AG04450 (cell line): ENCODE results near the gene GOLPH3. TPM values are rescaled to one million over a fixed set of nuclear protein-coding genes. Genes with fewer than 3 reads are reported as not detected.

Experiments used
- CTCF ChIA-PET: fragments of 300-600, 350-600 bp; formaldehyde crosslinking; extraction: SDS; loops from one replicate; lab custom pipeline; 2022; ENCODE audit warnings: antibody characterized with exemption, inconsistent platforms; lab: Charles Lee
- POLR2A ChIA-PET: fragments of 350-600 bp; formaldehyde crosslinking; extraction: SDS; loops from one replicate; lab custom pipeline; 2021; ENCODE audit warnings: antibody characterized with exemption, inconsistent platforms; lab: Yijun Ruan, JAX
- DNase-seq: peaks from one replicate; pipeline ENCODE4 v3.0.0-alpha.2; 2011; ENCODE audit warnings: low read depth, low spot score
- H3K27ac ChIP-seq: one replicate; pipeline ENCODE4 v1.5.1; 2012; ENCODE audit warnings: low read depth, low read length, control low read depth
- H3K27me3 ChIP-seq: one replicate; pipeline ENCODE4 v1.6.0; 2012; ENCODE audit warnings: low read length; ENCODE audit not compliant: control insufficient read depth, insufficient read depth
- H3K4me3 ChIP-seq: 2 replicates; pipeline ENCODE4 v1.5.1; 2011; ENCODE audit warnings: mild to moderate bottlenecking, low read depth, low read length, control low read depth
- H3K9me3 ChIP-seq: 2 replicates; pipeline ENCODE4 v1.5.1; 2012; ENCODE audit warnings: low read length; ENCODE audit not compliant: control insufficient read depth, insufficient read depth
- CTCF ChIP-seq: IDR thresholded peaks from 2 replicates; pipeline ENCODE4 v1.5.1; 2011; ENCODE audit warnings: low read depth, low read length, control low read depth, inconsistent platforms
- polyA plus RNA-seq: library from polyadenylated mRNA; depleted of rRNA; stranded (reverse); fragments of >200 nt; gene quantifications from 2 replicates; pipeline ENCODE4 v1.2.3, GENCODE V29; 2011

Gene GOLPH3
- polyA plus RNA-seq, 1 experiment: 80.1 TPM

DNA sequence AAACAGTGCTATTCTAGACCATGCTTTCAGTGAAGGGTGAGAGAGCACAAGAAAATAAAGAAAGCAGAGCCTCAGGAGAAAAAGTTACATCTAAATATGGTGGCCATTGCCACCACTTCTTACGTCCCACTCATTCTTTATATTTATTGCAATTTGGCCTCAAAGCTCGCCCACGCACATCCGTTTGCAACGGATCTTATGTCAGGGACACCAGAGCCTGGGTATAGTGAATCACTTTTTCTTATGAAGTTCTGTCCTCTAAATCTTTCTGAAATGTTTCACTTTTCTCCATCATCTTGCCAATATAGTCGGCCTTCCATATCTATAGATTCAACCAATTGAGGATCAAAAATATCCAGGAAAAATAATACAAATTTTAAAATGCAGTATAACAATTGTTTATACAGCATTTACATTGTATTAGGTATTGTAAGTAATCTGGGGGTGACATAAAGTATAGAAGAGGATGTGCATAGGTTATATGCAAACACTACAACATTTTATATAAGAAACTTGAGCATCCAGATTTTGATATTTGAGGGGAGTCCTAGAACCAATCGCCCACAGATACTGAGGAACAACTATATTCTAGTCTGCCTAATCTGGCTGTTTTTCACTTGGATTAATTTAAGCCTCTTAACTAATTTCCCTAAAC is 35.2 kb downstream of the GOLPH3 start:
- no peak for DNase-seq
- no peak overlapping the region for H3K27ac ChIP-seq
- no peak overlapping the region for H3K4me3 ChIP-seq
- no peak for TF ChIP-seq CTCF
- ChIA-PET CTCF (interaction anchor here (0.5 to 1.6 kb wide), 2 partner anchors 28 to 94 kb away, joined by 3 to 9 read pairs; no protein-coding TSS in a partner anchor), POLR2A (no interaction called here)
- H3K27me3 ChIP-seq: no peaks in the 10 kb centered on the region
- no peaks in the 10 kb centered on the region; the same call in 1 of the 2 replicates for H3K9me3 ChIP-seq

DNA sequence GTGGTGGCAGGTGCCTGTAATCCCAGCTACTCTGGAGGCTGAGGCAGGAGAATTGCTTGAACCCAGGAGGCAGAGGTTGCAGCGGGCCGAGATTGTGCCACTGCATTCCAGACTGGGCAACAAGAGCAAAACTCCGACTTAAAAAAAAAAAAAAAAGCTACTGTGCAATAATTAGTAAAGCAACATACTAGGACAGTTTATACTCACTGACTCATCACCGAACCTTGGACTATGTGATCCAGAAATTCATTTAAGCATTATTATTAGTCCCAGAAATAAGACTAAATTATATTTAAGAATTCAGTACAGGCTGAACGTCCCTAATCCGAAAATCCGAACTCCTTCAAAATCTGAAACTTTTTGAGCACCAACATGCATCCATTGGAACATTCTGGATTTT is 37.8 kb downstream of the GOLPH3 start:
- Histone ChIP-seq H3K4me3 (no peak overlapping the region), H3K9me3 (no peaks in the 10 kb centered on the region), H3K27ac (no peak overlapping the region), H3K27me3 (no peaks in the 10 kb centered on the region)
- CTCF ChIA-PET: interaction anchor here (0.6 kb wide), 1 partner anchor 46 kb away, joined by 3 read pairs; no protein-coding TSS in a partner anchor
- POLR2A ChIA-PET: interaction anchor here (0.6 kb wide), 1 partner anchor 458 kb away, joined by 3 read pairs; no protein-coding TSS in a partner anchor
- no peak for TF ChIP-seq CTCF
- DNase-seq: no peak

DNA sequence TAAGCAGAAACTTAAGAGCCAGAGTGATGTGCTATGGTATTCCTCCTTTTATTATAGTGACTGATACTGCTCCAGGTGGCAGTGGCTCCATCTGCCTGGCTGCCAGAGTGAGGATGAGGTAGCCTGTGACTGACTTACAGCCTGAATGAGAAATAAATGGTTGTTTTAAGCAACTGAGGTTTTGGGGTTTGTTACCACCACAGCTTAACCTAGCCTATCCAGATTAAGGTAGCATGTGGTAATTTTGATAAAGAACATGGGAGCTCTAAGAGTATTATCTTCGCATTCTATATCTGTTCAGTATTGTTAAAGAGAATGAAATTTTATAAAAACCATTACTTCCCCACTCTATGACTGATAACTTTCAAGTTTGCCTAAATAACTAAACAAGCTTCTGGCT is 39.0 kb downstream of the GOLPH3 start:
- no peaks in the 10 kb centered on the region for H3K27me3 ChIP-seq
- DNase-seq: no peak
- H3K9me3 ChIP-seq: no peaks in the 10 kb centered on the region
- no peak overlapping the region for H3K4me3 ChIP-seq
- ChIA-PET POLR2A (no interaction called here), CTCF (no interaction called here)
- no peak overlapping the region for H3K27ac ChIP-seq
- no peak for TF ChIP-seq CTCF

DNA sequence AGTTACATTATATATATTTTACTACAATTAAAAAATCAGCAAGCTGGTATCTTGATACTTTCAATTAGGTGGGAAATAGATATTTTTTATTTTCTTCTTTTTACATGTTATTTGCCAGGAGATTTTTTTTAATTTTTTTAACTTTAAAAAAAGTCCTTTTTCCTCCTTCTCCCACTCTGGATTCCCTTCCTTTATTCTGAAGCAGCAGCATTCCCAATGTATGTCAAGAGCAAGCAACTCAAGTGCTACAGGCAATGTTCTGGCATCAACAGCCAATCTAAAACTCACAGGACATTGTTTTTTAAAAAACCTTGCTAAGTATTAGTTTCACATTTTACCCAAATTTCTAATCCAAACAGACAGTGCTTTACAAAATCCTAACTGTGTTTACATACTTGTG is 41.4 kb downstream of the GOLPH3 start:
- DNase-seq: no peak
- TF ChIP-seq CTCF: no peak
- Histone ChIP-seq H3K9me3 (no peaks in the 10 kb centered on the region), H3K4me3 (no peak overlapping the region), H3K27me3 (no peaks in the 10 kb centered on the region), H3K27ac (no peak overlapping the region)
- POLR2A ChIA-PET: interaction anchor here (0.6 kb wide), 1 partner anchor 42 kb away, joined by 3 read pairs; no protein-coding TSS in a partner anchor
- CTCF ChIA-PET: no interaction called here

DNA sequence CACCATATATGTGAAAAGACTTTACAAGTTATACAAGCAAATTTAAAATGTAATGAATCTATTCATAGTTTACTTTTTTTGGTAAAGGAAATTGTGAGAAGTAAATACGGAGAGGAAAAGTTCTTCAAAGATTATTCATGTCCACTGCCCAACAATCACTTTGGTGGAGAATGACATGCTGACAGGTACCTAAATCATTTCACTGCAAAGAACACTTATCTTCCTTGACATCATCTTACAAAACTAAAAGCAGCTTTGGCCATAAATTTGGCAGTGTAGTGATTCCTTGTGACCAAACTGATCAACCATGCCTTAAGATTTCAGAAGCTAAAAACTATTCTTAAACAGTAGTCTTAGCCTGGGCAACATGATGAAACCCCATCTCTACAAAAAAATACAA is 42.5 kb downstream of the GOLPH3 start:
- ChIA-PET POLR2A (no interaction called here), CTCF (interaction anchor here (0.5 to 1.3 kb wide), 3 partner anchors 59 to 459 kb away, joined by 3 to 4 read pairs (median 3); no protein-coding TSS in a partner anchor)
- TF ChIP-seq CTCF: no peak
- H3K27me3 ChIP-seq: no peaks in the 10 kb centered on the region
- no peak overlapping the region for H3K27ac ChIP-seq
- no peaks in the 10 kb centered on the region for H3K9me3 ChIP-seq
- no peak for DNase-seq
- no peak overlapping the region for H3K4me3 ChIP-seq
